Measurements from ENCODE around the gene MYO16.

Gene MYO16

GRCh38 chr13:108618233-108618632 is 11.2 kb upstream of the MYO16 start:
- no peaks in the 10 kb centered on the region for H3K9me2 ChIP-seq (replicated peaks; ENCODE audit: control insufficient read depth, low read length)
- no peaks in the 10 kb centered on the region for H3K27me3 ChIP-seq (ENCODE audit: control insufficient read depth, low read length)
- no peaks in the 10 kb centered on the region for H3K36me3 ChIP-seq (ENCODE audit: control insufficient read depth, low read length)
- no peaks in the 10 kb centered on the region for H3K9me3 ChIP-seq (ENCODE audit: control insufficient read depth, insufficient read depth, low read length)
- H4K20me1 ChIP-seq (ENCODE audit: control insufficient read depth, insufficient read depth, low read depth, low read length) = no peaks in the 10 kb centered on the region
- no peaks in the 10 kb centered on the region for H3F3A ChIP-seq (ENCODE audit: control insufficient read depth, insufficient read depth)
- H3K4me3 ChIP-seq (ENCODE audit: low read length) = no peak overlapping the region
- no peaks in the 10 kb centered on the region for H3K79me2 ChIP-seq (ENCODE audit: control insufficient read depth, low read length)
- no peaks in the 10 kb centered on the region for H3K4me1 ChIP-seq (ENCODE audit: control insufficient read depth, low read length)
- TF ChIP-seq, protein P1, sequence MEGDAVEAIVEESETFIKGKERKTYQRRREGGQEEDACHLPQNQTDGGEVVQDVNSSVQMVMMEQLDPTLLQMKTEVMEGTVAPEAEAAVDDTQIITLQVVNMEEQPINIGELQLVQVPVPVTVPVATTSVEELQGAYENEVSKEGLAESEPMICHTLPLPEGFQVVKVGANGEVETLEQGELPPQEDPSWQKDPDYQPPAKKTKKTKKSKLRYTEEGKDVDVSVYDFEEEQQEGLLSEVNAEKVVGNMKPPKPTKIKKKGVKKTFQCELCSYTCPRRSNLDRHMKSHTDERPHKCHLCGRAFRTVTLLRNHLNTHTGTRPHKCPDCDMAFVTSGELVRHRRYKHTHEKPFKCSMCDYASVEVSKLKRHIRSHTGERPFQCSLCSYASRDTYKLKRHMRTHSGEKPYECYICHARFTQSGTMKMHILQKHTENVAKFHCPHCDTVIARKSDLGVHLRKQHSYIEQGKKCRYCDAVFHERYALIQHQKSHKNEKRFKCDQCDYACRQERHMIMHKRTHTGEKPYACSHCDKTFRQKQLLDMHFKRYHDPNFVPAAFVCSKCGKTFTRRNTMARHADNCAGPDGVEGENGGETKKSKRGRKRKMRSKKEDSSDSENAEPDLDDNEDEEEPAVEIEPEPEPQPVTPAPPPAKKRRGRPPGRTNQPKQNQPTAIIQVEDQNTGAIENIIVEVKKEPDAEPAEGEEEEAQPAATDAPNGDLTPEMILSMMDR (IDR thresholded peaks at IDR 0.05; ENCODE audit: low read depth, low read length, poor library complexity, severe bottlenecking) = no peak
- TF ChIP-seq EZH2phosphoT487 (IDR thresholded peaks at IDR 0.05; ENCODE audit: borderline replicate concordance, low read length) = no peak
- no peak overlapping the region for H3K27ac ChIP-seq (ENCODE audit: low read depth, low read length)
- H3K4me2 ChIP-seq (ENCODE audit: low read length) = no peak overlapping the region

- H3K36me3 ChIP-seq (ENCODE audit: control insufficient read depth, low read length) = no peaks in the 10 kb centered on the region
- no peaks in the 10 kb centered on the region for H3K4me1 ChIP-seq (ENCODE audit: control insufficient read depth, low read length)
- H3K27ac ChIP-seq (ENCODE audit: low read depth, low read length) = no peak overlapping the region
- TF ChIP-seq, protein P1 (IDR thresholded peaks at IDR 0.05; ENCODE audit: low read depth, low read length, poor library complexity, severe bottlenecking) = no peak
- no peak for TF ChIP-seq EZH2phosphoT487 (IDR thresholded peaks at IDR 0.05; ENCODE audit: borderline replicate concordance, low read length)
- no peaks in the 10 kb centered on the region for H3K27me3 ChIP-seq (ENCODE audit: control insufficient read depth, low read length)
- H3K9me3 ChIP-seq (ENCODE audit: control insufficient read depth, insufficient read depth, low read length) = no peaks in the 10 kb centered on the region
- H4K20me1 ChIP-seq (ENCODE audit: control insufficient read depth, insufficient read depth, low read depth, low read length) = no peaks in the 10 kb centered on the region
- no peaks in the 10 kb centered on the region for H3F3A ChIP-seq (ENCODE audit: control insufficient read depth, insufficient read depth)
- H3K79me2 ChIP-seq (ENCODE audit: control insufficient read depth, low read length) = no peaks in the 10 kb centered on the region
- no peak overlapping the region for H3K4me2 ChIP-seq (ENCODE audit: low read length)
- H3K9me2 ChIP-seq (replicated peaks; ENCODE audit: control insufficient read depth, low read length) = no peaks in the 10 kb centered on the region
- H3K4me3 ChIP-seq (ENCODE audit: low read length) = no peak overlapping the region
Measured at GRCh38 chr13:108621462-108621861, 7.9 kb upstream of the MYO16 start.

DNA sequence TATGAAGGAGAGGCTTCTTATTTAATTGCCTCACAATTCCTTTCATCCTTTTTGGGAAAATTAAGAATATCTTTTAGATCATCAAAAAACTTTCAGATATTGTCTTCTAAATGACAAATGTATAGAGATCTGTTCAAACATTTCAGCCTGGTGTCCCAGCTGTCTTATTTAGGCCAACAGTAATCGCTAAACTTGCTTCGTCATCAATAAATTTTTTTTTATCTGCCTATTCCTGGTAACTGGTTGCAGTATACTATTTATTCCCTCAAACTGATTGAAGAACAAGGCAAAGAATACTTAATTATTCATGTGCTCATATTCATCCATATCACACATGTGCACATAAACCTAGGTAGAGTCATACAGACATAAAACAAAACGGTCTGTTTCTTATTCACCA is 5.3 kb upstream of the MYO16 start:
- no peak overlapping the region for H3K4me3 ChIP-seq (ENCODE audit: low read length)
- no peaks in the 10 kb centered on the region for H3F3A ChIP-seq (ENCODE audit: control insufficient read depth, insufficient read depth)
- TF ChIP-seq, protein P1 (IDR thresholded peaks at IDR 0.05; ENCODE audit: low read depth, low read length, poor library complexity, severe bottlenecking) = no peak
- TF ChIP-seq EZH2phosphoT487 (IDR thresholded peaks at IDR 0.05; ENCODE audit: borderline replicate concordance, low read length) = no peak
- no peaks in the 10 kb centered on the region for H3K9me3 ChIP-seq (ENCODE audit: control insufficient read depth, insufficient read depth, low read length)
- no peak overlapping the region for H3K27ac ChIP-seq (ENCODE audit: low read depth, low read length)
- no peaks in the 10 kb centered on the region for H4K20me1 ChIP-seq (ENCODE audit: control insufficient read depth, insufficient read depth, low read depth, low read length)
- H3K4me2 ChIP-seq (ENCODE audit: low read length) = no peak overlapping the region
- H3K9me2 ChIP-seq (replicated peaks; ENCODE audit: control insufficient read depth, low read length) = no peaks in the 10 kb centered on the region
- H3K27me3 ChIP-seq (ENCODE audit: control insufficient read depth, low read length) = no peaks in the 10 kb centered on the region
- no peaks in the 10 kb centered on the region for H3K79me2 ChIP-seq (ENCODE audit: control insufficient read depth, low read length)
- no peaks in the 10 kb centered on the region for H3K4me1 ChIP-seq (ENCODE audit: control insufficient read depth, low read length)
- no peaks in the 10 kb centered on the region for H3K36me3 ChIP-seq (ENCODE audit: control insufficient read depth, low read length)

GRCh38 chr13:108624979-108625378 is 4.4 kb upstream of the MYO16 start:
- H3K4me2 ChIP-seq (ENCODE audit: low read length) = no peak overlapping the region

More at GRCh38 chr13:108624979-108625378, 4.4 kb upstream of the MYO16 start:
- no peak overlapping the region for H3K4me3 ChIP-seq (ENCODE audit: low read length)
- no peak for TF ChIP-seq EZH2phosphoT487 (IDR thresholded peaks at IDR 0.05; ENCODE audit: borderline replicate concordance, low read length)
- TF ChIP-seq, protein P1 (IDR thresholded peaks at IDR 0.05; ENCODE audit: low read depth, low read length, poor library complexity, severe bottlenecking) = no peak
- no peaks in the 10 kb centered on the region for H3K27me3 ChIP-seq (ENCODE audit: control insufficient read depth, low read length)
- no peaks in the 10 kb centered on the region for H4K20me1 ChIP-seq (ENCODE audit: control insufficient read depth, insufficient read depth, low read depth, low read length)
- H3K27ac ChIP-seq (ENCODE audit: low read depth, low read length) = no peak overlapping the region
- H3K4me1 ChIP-seq (ENCODE audit: control insufficient read depth, low read length) = no peaks in the 10 kb centered on the region
- no peaks in the 10 kb centered on the region for H3K9me2 ChIP-seq (replicated peaks; ENCODE audit: control insufficient read depth, low read length)
- H3K36me3 ChIP-seq (ENCODE audit: control insufficient read depth, low read length) = no peaks in the 10 kb centered on the region
- H3K79me2 ChIP-seq (ENCODE audit: control insufficient read depth, low read length) = no peaks in the 10 kb centered on the region
- no peaks in the 10 kb centered on the region for H3K9me3 ChIP-seq (ENCODE audit: control insufficient read depth, insufficient read depth, low read length)
- no peaks in the 10 kb centered on the region for H3F3A ChIP-seq (ENCODE audit: control insufficient read depth, insufficient read depth)
